Muscle of leg (tissue), 11 donors: ENCODE measurements around the gene SAMD4A. TPM values are rescaled to one million over a fixed set of nuclear protein-coding genes. Genes with fewer than 3 reads are reported as not detected.

Experiments used
- DNase-seq: peaks from one replicate; pipeline ENCODE4 v3.0.0; 2013
- H3K27ac ChIP-seq: one replicate; pipeline ENCODE4 v1.5.1; 2013; ENCODE audit warnings: mild to moderate bottlenecking, low read length, control low read depth
- H3K27me3 ChIP-seq: one replicate; pipeline ENCODE4 v1.6.1; 2013; ENCODE audit warnings: low read length; ENCODE audit not compliant: control insufficient read depth, insufficient read depth
- H3K36me3 ChIP-seq: one replicate; pipeline ENCODE4 v1.6.1; 2013; ENCODE audit warnings: low read length; ENCODE audit not compliant: control insufficient read depth, insufficient read depth
- H3K4me1 ChIP-seq: one replicate; pipeline ENCODE4 v1.6.1; 2013; ENCODE audit warnings: low read length; ENCODE audit not compliant: control insufficient read depth, insufficient read depth
- H3K4me3 ChIP-seq: one replicate; pipeline ENCODE4 v1.5.1; 2013; ENCODE audit warnings: low read length, control low read depth
- H3K9me3 ChIP-seq: replicated peaks from 2 replicates; pipeline ENCODE4 v1.6.1; 2013; ENCODE audit warnings: low read depth, low read length; ENCODE audit not compliant: control insufficient read depth
- WGBS: methylation state at CpG from one replicate; pipeline ENCODE4 v1.1.5; 2013; ENCODE audit warnings: missing lambda C conversion rate; ENCODE audit not compliant: insufficient coverage; 5-methylcytosine and 5-hydroxymethylcytosine counted together
- polyA plus RNA-seq, 8 donors: library from polyadenylated mRNA; unstranded; fragments of 120-200 nt; gene quantifications; one replicate each; pipeline versions ENCODE4 v1.2.1 to v1.2.3, GENCODE V29; 2013; ENCODE audit warnings: inconsistent platforms in 1 of 8, low replicate concordance in 1 of 8; ENCODE audit not compliant: insufficient read length in 8 of 8, insufficient read depth in 1 of 8
- total RNA-seq: library from RNA; stranded (reverse); fragments of 120-200 nt; gene quantifications from one replicate; pipeline ENCODE4 v1.2.4, GENCODE V29; 2013

Gene SAMD4A
- total and polyA plus RNA-seq, 9 donors = 39.5 to 74.1 (median 52.8) TPM

GRCh38 chr14:54784657-54785056 lies 217.7 kb downstream of the SAMD4A start:
- Histone ChIP-seq H3K27ac (peak overlapping the region; percentile 90), H3K4me1 (peaks cover 38% of the 10 kb centered on the region), H3K4me3 (peak overlapping the region; percentile 9), H3K36me3 (peaks cover 79% of the 10 kb centered on the region), H3K27me3 (no peaks in the 10 kb centered on the region), H3K9me3 (no peaks in the 10 kb centered on the region)
- no peak for DNase-seq
- WGBS = 90% methylated on average over 2 of the region's 4 CpGs

GRCh38 chr14:54785136-54785777 lies 218.3 kb downstream of the SAMD4A start:
- H3K27me3 ChIP-seq = no peaks in the 10 kb centered on the region
- peaks cover 38% of the 10 kb centered on the region for H3K4me1 ChIP-seq
- 83% methylated on average over 2 of the region's 8 CpGs for WGBS
- H3K36me3 ChIP-seq = peaks cover 79% of the 10 kb centered on the region
- no peak overlapping the region for H3K4me3 ChIP-seq
- peak; percentile 47 for DNase-seq
- peak overlapping the region; percentile 90 for H3K27ac ChIP-seq
- H3K9me3 ChIP-seq = no peaks in the 10 kb centered on the region

- no peaks in the 10 kb centered on the region for H3K9me3 ChIP-seq
- 73% methylated on average over 4 of the region's 5 CpGs for WGBS
- H3K4me3 ChIP-seq = no peak overlapping the region
- H3K27ac ChIP-seq = peak overlapping the region; percentile 90
- H3K4me1 ChIP-seq = peaks cover 38% of the 10 kb centered on the region
- DNase-seq = no peak
- no peaks in the 10 kb centered on the region for H3K27me3 ChIP-seq
- H3K36me3 ChIP-seq = peaks cover 79% of the 10 kb centered on the region
These were observed 219.1 kb downstream of the SAMD4A start for GRCh38 chr14:54785778-54786770.

- Histone ChIP-seq H3K27ac (peak overlapping the region; percentile 57), H3K9me3 (no peaks in the 10 kb centered on the region), H3K4me1 (peaks cover 38% of the 10 kb centered on the region), H3K27me3 (no peaks in the 10 kb centered on the region), H3K36me3 (peaks cover 72% of the 10 kb centered on the region), H3K4me3 (no peak overlapping the region)
- 43% methylated on average over 2 of the region's 3 CpGs for WGBS
- no peak for DNase-seq
These were observed 219.9 kb downstream of the SAMD4A start for GRCh38 chr14:54786838-54787237.

- H3K9me3 ChIP-seq = no peaks in the 10 kb centered on the region
- H3K27me3 ChIP-seq = no peaks in the 10 kb centered on the region
- H3K4me1 ChIP-seq = peaks cover 38% of the 10 kb centered on the region
- WGBS = no CpG with 5 or more reads among the region's 1 CpG
- H3K4me3 ChIP-seq = no peak overlapping the region
- H3K27ac ChIP-seq = peak overlapping the region; percentile 57
- DNase-seq = no peak
- H3K36me3 ChIP-seq = peaks cover 73% of the 10 kb centered on the region
These were observed 220.3 kb downstream of the SAMD4A start for GRCh38 chr14:54787261-54787660.

- Histone ChIP-seq H3K27ac (no peak overlapping the region), H3K36me3 (peaks cover 66% of the 10 kb centered on the region), H3K4me3 (no peak overlapping the region), H3K4me1 (peaks cover 32% of the 10 kb centered on the region), H3K27me3 (no peaks in the 10 kb centered on the region), H3K9me3 (no peaks in the 10 kb centered on the region)
- DNase-seq = no peak
- WGBS = 92% methylated on average over 15 of the region's 17 CpGs
These were observed 221.8 kb downstream of the SAMD4A start for GRCh38 chr14:54788701-54789100.

GRCh38 chr14:54789166-54789565 lies 222.2 kb downstream of the SAMD4A start:
- Histone ChIP-seq H3K4me3 (no peak overlapping the region), H3K36me3 (peaks cover 61% of the 10 kb centered on the region), H3K27me3 (no peaks in the 10 kb centered on the region), H3K4me1 (peaks cover 29% of the 10 kb centered on the region), H3K9me3 (no peaks in the 10 kb centered on the region), H3K27ac (no peak overlapping the region)
- 81% methylated on average over 2 of the region's 5 CpGs for WGBS
- DNase-seq = no peak

- WGBS = 92% methylated on average over 7 of the region's 12 CpGs
- Histone ChIP-seq H3K4me1 (peaks cover 22% of the 10 kb centered on the region), H3K27ac (no peak overlapping the region), H3K27me3 (peaks cover 1% of the 10 kb centered on the region), H3K9me3 (peaks cover 5% of the 10 kb centered on the region), H3K36me3 (peaks cover 54% of the 10 kb centered on the region), H3K4me3 (no peak overlapping the region)
- no peak for DNase-seq
These were observed 223.0 kb downstream of the SAMD4A start for GRCh38 chr14:54789781-54790480.

GRCh38 chr14:54791001-54791400 lies 224.1 kb downstream of the SAMD4A start:
- Histone ChIP-seq H3K9me3 (peaks cover 7% of the 10 kb centered on the region), H3K4me3 (no peak overlapping the region), H3K27me3 (peaks cover 2% of the 10 kb centered on the region), H3K27ac (no peak overlapping the region), H3K4me1 (peaks cover 15% of the 10 kb centered on the region), H3K36me3 (peaks cover 46% of the 10 kb centered on the region)
- no CpG with 5 or more reads among the region's 4 CpGs for WGBS
- no peak for DNase-seq

- Histone ChIP-seq H3K27me3 (peaks cover 2% of the 10 kb centered on the region), H3K4me1 (peaks cover 8% of the 10 kb centered on the region), H3K27ac (no peak overlapping the region), H3K4me3 (no peak overlapping the region), H3K9me3 (peaks cover 7% of the 10 kb centered on the region), H3K36me3 (peaks cover 42% of the 10 kb centered on the region)
- no peak for DNase-seq
- 58% methylated on average over 5 of the region's 6 CpGs for WGBS
These were observed 225.4 kb downstream of the SAMD4A start for GRCh38 chr14:54792288-54792687.
